NCI-H460 (cell line): ENCODE results near the gene CMYA5. TPM values are rescaled to one million over a fixed set of nuclear protein-coding genes. Genes with fewer than 3 reads are reported as not detected.

Experiments
- small RNA-seq, 2 experiments: library from RNA; depleted of rRNA; stranded (forward); fragments of <200 nt; gene quantifications; one replicate each; pipeline ENCODE3, GENCODE V24; 2014
- total RNA-seq: library from RNA; depleted of rRNA; stranded (reverse); fragments of >200 nt; shearing (Covaris generic); gene quantifications from 2 replicates; pipeline ENCODE4 v1.2.3, GENCODE V29; 2014; rRNA removed

Gene CMYA5
- total RNA-seq, 1 experiment from 2014 or later, result 0.42 TPM

Small RNA genes lying within 50 kb of the gene (small RNA-seq; reads per million reads assigned to genes)
- 0 reads per million in 2 experiments for gene AC008496.1

Other genes starting within 250 kb of the CMYA5 start
- 5.2 and 5.5 TPM in 2 replicates for gene HOMER1, start 175.7 kb upstream of the CMYA5 start, total RNA-seq
- 48.7 TPM in 2 replicates for gene TENT2, start 77.4 kb upstream of the CMYA5 start, total RNA-seq